ENCODE data around the gene CTNNA3.

GRCh38 chr10:66869635-66870034 is 826.4 kb downstream of the CTNNA3 start:
- TF ChIP-seq TAF1 (conservative IDR thresholded peaks at IDR 0.05) (no peak), SP1 (IDR thresholded peaks at IDR 0.05) (no peak), CTCF (IDR thresholded peaks at IDR 0.05; ENCODE audit: low read depth, low read length, missing input control) (no peak), EGR1 (IDR thresholded peaks at IDR 0.05; ENCODE audit: low read depth in 2 of 2) (no peak), ZBTB33 (IDR thresholded peaks at IDR 0.05) (no peak), RXRA (IDR thresholded peaks at IDR 0.05) (no peak), GABPA (IDR thresholded peaks at IDR 0.05 in 1 of 2, conservative IDR thresholded peaks at IDR 0.05 in 1 of 2) (no peak), YY1 (IDR thresholded peaks at IDR 0.05) (no peak), RAD21 (IDR thresholded peaks at IDR 0.05) (no peak), HNF4A (conservative IDR thresholded peaks at IDR 0.05) (no peak), JUND (IDR thresholded peaks at IDR 0.05) (no peak)
- TF ChIP-seq, protein P1, sequence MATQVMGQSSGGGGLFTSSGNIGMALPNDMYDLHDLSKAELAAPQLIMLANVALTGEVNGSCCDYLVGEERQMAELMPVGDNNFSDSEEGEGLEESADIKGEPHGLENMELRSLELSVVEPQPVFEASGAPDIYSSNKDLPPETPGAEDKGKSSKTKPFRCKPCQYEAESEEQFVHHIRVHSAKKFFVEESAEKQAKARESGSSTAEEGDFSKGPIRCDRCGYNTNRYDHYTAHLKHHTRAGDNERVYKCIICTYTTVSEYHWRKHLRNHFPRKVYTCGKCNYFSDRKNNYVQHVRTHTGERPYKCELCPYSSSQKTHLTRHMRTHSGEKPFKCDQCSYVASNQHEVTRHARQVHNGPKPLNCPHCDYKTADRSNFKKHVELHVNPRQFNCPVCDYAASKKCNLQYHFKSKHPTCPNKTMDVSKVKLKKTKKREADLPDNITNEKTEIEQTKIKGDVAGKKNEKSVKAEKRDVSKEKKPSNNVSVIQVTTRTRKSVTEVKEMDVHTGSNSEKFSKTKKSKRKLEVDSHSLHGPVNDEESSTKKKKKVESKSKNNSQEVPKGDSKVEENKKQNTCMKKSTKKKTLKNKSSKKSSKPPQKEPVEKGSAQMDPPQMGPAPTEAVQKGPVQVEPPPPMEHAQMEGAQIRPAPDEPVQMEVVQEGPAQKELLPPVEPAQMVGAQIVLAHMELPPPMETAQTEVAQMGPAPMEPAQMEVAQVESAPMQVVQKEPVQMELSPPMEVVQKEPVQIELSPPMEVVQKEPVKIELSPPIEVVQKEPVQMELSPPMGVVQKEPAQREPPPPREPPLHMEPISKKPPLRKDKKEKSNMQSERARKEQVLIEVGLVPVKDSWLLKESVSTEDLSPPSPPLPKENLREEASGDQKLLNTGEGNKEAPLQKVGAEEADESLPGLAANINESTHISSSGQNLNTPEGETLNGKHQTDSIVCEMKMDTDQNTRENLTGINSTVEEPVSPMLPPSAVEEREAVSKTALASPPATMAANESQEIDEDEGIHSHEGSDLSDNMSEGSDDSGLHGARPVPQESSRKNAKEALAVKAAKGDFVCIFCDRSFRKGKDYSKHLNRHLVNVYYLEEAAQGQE (IDR thresholded peaks at IDR 0.05), result no peak
